RPMI8226 (cell line): Measurements from ENCODE around the gene FGD5.
A peak's percentile ranks its signal among the peaks of the same experiment; 100 is the strongest.

Experiments
- DNase-seq: peaks from one replicate; pipeline ENCODE4 v3.0.0-alpha.2; 2015

Gene FGD5

GRCh38 chr3:14832975-14833722 is 14.4 kb downstream of the FGD5 start:
- no peak for DNase-seq

- DNase-seq: no peak
Measured at GRCh38 chr3:14834121-14834520, 15.4 kb downstream of the FGD5 start.

- DNase-seq: no peak
Measured at GRCh38 chr3:14834807-14835466, 16.2 kb downstream of the FGD5 start.

GRCh38 chr3:14836049-14836468 is 17.3 kb downstream of the FGD5 start:
- DNase-seq: peak; percentile 67

GRCh38 chr3:14837186-14837877 is 18.6 kb downstream of the FGD5 start:
- no peak for DNase-seq

- peak; percentile 53 for DNase-seq
Measured at GRCh38 chr3:14837878-14838258, 19.1 kb downstream of the FGD5 start.

GRCh38 chr3:14839236-14839635 is 20.5 kb downstream of the FGD5 start:
- no peak for DNase-seq

GRCh38 chr3:14841836-14842235 is 23.1 kb downstream of the FGD5 start:
- DNase-seq: no peak

GRCh38 chr3:14842277-14842676 is 23.5 kb downstream of the FGD5 start:
- no peak for DNase-seq

GRCh38 chr3:14843321-14843720 is 24.6 kb downstream of the FGD5 start:
- DNase-seq: no peak

GRCh38 chr3:14844386-14845170 is 25.8 kb downstream of the FGD5 start:
- no peak for DNase-seq

- DNase-seq: no peak
Measured at GRCh38 chr3:14845180-14845579, 26.4 kb downstream of the FGD5 start.

- no peak for DNase-seq
Measured at GRCh38 chr3:14845826-14846225, 27.1 kb downstream of the FGD5 start.

- DNase-seq: no peak
Measured at GRCh38 chr3:14846226-14846880, 27.6 kb downstream of the FGD5 start.

GRCh38 chr3:14847613-14848541 is 29.1 kb downstream of the FGD5 start:
- DNase-seq: peak; percentile 88

- DNase-seq: no peak
Measured at GRCh38 chr3:14848906-14849305, 30.1 kb downstream of the FGD5 start.

GRCh38 chr3:14849638-14850230 is 31.0 kb downstream of the FGD5 start:
- no peak for DNase-seq

- DNase-seq: no peak
Measured at GRCh38 chr3:14852058-14852594, 33.4 kb downstream of the FGD5 start.

GRCh38 chr3:14852717-14853116 is 34.0 kb downstream of the FGD5 start:
- no peak for DNase-seq

GRCh38 chr3:14853271-14853951 is 34.6 kb downstream of the FGD5 start:
- DNase-seq: no peak
